SK-N-MC (cell line): ENCODE data around the gene CRACDL.
A peak's percentile ranks its signal among the peaks of the same experiment; 100 is the strongest.

Source experiments
- DNase-seq: peaks from one replicate; pipeline ENCODE4 v3.0.0-alpha.2; 2011; ENCODE audit warnings: low read depth, low spot score
- H3K27ac ChIP-seq: fragments of 200-600 bp; sonication (generic); 2 replicates; pipeline ENCODE4 v1.5.1; 2016; ENCODE audit warnings: mixed run types
- H3K36me3 ChIP-seq: fragments of 200-600 bp; sonication (generic); 2 replicates; pipeline ENCODE4 v1.6.1; 2017; ENCODE audit warnings: antibody characterized with exemption, low read length, mixed read lengths; ENCODE audit not compliant: insufficient read depth
- H3K4me3 ChIP-seq: fragments of 200-600 bp; sonication (generic); 2 replicates; pipeline ENCODE4 v1.5.1; 2016
- H3K9ac ChIP-seq: fragments of 200-600 bp; sonication (generic); 2 replicates; pipeline ENCODE4 v1.8.0; 2017; ENCODE audit warnings: mixed run types, mixed read lengths; ENCODE audit not compliant: insufficient read length
- H3K9me3 ChIP-seq: fragments of 200-600 bp; sonication (generic); 2 replicates; pipeline ENCODE4 v1.6.1; 2017; ENCODE audit warnings: low read depth, mild to moderate bottlenecking, antibody characterized with exemption, low read length, moderate library complexity, mixed read lengths
- EZH2 ChIP-seq: fragments of 200-600 bp; sonication (generic); IDR thresholded peaks from one replicate; pipeline ENCODE4 v1.6.1; 2017; ENCODE audit warnings: antibody characterized with exemption
- FOXP2 ChIP-seq: optimal IDR thresholded peaks from 2 replicates; pipeline ENCODE3; 2011; ENCODE audit warnings: mild to moderate bottlenecking, moderate library complexity; ENCODE audit not compliant: insufficient read depth; ENCODE audit errors: extremely low read length, control extremely low read depth
- POLR2AphosphoS5 ChIP-seq: IDR thresholded peaks from 2 replicates; pipeline ENCODE4 v1.6.1; 2012; ENCODE audit warnings: mild to moderate bottlenecking, low read depth, low read length, borderline replicate concordance

CRACDL gene

DNA sequence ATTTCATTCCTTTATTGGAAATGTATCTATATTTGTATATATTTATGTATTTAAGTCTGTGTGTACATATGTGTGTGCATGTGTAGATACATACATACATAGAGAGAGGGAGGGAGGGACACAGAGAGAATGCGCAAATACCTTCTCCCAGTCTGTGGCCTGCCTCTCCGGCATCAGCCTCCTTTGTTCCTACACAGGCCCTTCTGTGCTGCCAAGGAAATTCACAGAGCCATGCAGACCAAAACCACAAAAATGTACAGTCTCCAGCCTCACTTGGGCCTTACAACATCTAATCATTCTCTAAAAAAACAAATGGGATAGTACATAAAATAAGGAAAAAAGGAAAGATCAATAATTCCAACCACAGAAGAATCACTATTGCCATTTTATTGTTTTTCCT, 8.8 kb upstream of the CRACDL start:
- Histone ChIP-seq H3K4me3 (no peak overlapping the region), H3K9ac (no peak overlapping the region), H3K9me3 (no peaks in the 10 kb centered on the region), H3K27ac (no peak overlapping the region), H3K36me3 (no peaks in the 10 kb centered on the region)
- no peak for DNase-seq
- TF ChIP-seq POLR2AphosphoS5 (no peak), FOXP2 (no peak), EZH2 (no peak)

DNA sequence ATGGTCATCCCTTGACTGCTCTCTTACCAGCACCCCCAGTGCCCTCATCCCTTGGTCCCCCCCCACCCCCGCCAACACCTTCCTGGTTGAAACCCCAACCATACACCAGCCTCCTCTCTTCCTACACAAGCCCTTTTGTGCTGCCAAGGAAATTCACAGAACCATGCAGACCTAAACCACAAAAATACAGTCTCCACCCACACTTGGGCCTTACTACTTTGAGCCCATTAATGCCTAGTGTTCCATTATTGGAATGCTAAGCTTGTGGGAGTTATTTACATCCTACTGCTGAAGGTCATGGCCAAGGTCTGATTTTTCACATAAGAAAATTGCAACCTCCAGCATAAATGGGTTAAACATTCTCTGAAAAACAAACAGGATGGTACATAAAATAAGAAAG, 4.1 kb upstream of the CRACDL start:
- Histone ChIP-seq H3K27ac (no peak overlapping the region), H3K9me3 (no peaks in the 10 kb centered on the region), H3K9ac (no peak overlapping the region), H3K4me3 (no peak overlapping the region), H3K36me3 (no peaks in the 10 kb centered on the region)
- DNase-seq = no peak
- no peak for TF ChIP-seq POLR2AphosphoS5
- TF ChIP-seq EZH2 = no peak
- no peak for TF ChIP-seq FOXP2

DNA sequence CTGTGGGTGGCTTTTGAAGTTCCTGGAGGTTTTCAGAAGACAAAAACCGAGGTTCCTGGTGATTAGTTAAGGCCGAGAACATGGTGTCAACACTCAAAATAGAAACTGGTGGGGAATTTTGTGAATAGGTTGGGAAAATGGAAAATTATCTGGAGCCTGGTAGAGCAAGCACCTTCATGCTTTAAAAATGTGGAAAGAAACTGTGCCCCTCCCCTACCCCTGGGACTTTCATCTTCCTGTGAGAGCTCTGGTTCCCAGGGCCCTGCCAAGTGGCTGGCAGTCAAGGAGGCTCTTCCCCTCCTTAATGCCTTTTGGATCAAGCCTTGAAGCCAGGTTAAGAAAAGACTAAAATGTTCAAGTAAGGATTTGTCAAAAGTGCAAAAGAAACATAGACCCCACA, 1.9 kb upstream of the CRACDL start:
- TF ChIP-seq FOXP2 = no peak
- no peak for TF ChIP-seq EZH2
- TF ChIP-seq POLR2AphosphoS5 = no peak
- no peak for DNase-seq
- Histone ChIP-seq H3K9ac (no peak overlapping the region), H3K4me3 (no peak overlapping the region), H3K9me3 (no peaks in the 10 kb centered on the region), H3K36me3 (no peaks in the 10 kb centered on the region), H3K27ac (no peak overlapping the region)

DNA sequence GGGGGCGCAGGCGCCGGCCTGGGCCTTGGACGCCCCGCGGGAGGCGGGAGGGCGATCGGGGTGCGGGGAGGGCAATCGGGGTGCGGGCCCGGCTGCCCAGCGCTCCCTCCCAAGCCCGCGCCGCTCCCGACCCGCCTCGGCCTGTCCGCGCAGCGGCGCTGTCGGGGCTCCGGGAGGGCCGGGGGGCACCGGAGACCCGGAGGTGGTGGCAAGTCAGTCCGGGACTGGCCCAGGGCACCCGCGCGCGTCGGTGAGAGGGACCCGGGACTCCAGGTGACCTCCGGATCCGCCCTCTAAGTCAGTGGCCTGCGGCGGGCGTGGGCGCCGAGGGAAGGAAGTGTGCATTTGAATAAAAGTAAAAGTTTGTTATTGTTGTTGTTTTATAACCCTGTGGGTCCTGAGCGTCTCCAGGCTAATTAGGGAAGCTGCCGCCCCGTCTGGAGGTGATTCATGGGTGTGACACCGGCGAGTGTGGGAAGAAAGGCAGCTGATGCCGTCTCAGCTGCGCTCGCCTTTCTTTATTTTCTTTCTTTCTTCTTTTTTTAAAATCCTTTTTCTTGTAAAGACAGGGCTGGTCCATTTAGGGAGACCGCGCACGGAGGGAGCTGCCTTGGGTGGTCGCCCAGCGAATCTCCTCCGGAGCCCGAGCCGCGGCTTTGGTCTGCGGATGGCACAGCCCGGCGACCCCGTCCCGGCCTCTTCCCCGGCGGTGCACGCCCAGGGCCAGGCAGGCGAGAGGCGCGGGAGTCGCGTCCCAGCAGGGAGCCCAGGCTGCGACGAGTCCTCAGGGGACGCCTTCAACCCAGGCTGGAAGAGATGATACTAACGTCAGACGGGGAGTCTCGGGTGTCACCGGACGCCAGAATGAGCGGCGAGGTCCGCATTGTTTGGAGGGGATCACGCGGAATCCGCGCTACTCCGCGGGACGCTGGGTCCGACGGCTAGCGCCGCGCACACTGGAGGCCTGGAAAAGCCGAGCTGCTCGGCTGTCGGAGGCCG, 627 bp upstream of the CRACDL start:
- Histone ChIP-seq H3K27ac (no peak overlapping the region), H3K9me3 (no peaks in the 10 kb centered on the region), H3K9ac (no peak overlapping the region), H3K4me3 (peak overlapping the region; percentile 53), H3K36me3 (no peaks in the 10 kb centered on the region)
- TF ChIP-seq POLR2AphosphoS5 (no peak), FOXP2 (no peak), EZH2 (peak; percentile 86)
- DNase-seq = no peak

DNA sequence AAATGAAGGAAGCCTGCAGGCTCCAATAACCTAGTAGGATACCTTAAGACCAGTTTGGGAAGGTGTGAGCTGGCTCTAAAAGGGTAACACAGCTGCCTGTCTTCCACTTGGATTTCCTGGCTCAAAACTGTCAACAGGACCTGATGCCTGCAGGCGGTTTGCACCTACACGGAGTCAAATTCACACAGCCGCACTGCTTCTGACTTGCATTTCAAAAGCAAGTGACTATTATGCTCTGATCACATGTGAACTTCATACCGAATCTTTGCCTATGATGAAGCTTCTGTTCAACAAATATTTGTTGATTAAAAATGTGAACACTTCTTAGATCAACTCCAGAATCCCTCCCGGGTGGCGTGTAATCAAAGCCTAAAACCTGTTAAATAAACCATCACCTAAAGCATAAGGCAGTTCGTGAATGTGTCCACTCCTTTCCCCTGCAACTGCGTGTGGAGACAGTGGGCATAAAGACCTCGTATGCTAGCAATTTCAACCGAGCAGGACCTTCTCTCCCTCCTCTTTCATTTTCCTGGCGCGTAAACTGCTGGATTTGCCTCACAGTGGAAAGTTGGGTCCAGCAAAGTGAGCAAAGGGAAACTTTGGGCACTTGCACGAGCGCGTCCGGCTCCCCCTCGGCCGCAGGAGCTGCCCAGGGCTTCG, 784 bp downstream of the CRACDL start:
- H3K4me3 ChIP-seq = peak overlapping the region; percentile 54; the same call in 1 of the 2 replicates
- no peak overlapping the region for H3K9ac ChIP-seq
- TF ChIP-seq EZH2 = peak; percentile 95
- TF ChIP-seq FOXP2 = no peak

DNA sequence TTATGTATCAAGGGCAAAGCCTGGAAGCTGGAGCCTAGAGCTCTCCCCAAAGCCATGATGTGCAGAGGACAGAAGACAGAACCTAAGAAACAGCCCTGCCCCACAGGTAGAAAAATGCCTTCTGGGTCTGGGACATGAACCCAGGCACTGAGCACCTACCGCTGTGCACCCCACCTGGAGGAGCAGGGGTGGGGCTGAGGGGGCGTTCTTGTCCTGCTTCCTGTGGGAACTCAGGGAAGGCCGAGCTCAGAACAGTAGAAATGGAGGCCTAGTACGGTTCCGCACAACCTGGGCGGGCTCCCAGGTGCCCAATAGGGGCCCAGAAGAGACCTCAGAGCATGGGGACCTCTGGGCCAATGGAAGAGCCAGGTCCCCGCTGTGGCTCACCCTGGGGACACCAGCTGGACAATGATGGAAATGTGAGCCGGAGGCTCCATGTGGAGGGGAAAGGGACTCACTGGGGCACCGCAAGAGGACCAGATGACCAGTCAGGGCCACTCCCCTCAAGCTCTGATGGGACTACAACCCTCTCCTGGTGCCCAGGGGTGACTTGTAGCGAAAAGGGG, 3.2 kb downstream of the CRACDL start:
- Histone ChIP-seq H3K36me3 (no peaks in the 10 kb centered on the region), H3K9ac (no peak overlapping the region), H3K27ac (no peak overlapping the region), H3K4me3 (no peak overlapping the region), H3K9me3 (no peaks in the 10 kb centered on the region)
- TF ChIP-seq EZH2 (no peak), POLR2AphosphoS5 (no peak), FOXP2 (no peak)
- no peak for DNase-seq

More for the DNA sequence above, 784 bp downstream of the CRACDL start:
- Histone ChIP-seq H3K36me3 (no peaks in the 10 kb centered on the region), H3K9me3 (no peaks in the 10 kb centered on the region), H3K27ac (no peak overlapping the region)
- DNase-seq = no peak

DNA sequence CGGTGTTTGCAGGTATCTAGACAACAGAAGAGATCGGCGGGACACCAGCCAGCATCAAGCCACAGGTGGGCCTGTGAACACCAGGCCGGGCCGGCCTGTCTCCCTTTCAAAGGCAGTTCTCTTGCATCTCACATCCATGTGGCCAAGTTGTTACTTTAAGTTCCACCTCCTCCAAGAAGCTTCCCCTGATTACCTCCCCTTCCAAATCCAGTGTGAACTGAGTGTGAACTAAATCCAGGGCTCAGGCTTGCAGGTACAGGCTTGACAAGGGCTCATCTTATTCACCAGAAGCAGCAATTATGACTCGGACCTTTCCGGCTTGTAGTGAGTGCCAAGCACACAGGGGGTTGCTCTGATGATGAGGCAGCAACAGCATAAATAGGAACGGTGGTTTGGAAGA, 3.9 kb downstream of the CRACDL start:
- H3K36me3 ChIP-seq = no peaks in the 10 kb centered on the region
- H3K27ac ChIP-seq = no peak overlapping the region
- H3K9ac ChIP-seq = no peak overlapping the region
- no peak for DNase-seq
- TF ChIP-seq POLR2AphosphoS5 (no peak), FOXP2 (no peak), EZH2 (no peak)
- no peaks in the 10 kb centered on the region for H3K9me3 ChIP-seq
- no peak overlapping the region for H3K4me3 ChIP-seq

DNA sequence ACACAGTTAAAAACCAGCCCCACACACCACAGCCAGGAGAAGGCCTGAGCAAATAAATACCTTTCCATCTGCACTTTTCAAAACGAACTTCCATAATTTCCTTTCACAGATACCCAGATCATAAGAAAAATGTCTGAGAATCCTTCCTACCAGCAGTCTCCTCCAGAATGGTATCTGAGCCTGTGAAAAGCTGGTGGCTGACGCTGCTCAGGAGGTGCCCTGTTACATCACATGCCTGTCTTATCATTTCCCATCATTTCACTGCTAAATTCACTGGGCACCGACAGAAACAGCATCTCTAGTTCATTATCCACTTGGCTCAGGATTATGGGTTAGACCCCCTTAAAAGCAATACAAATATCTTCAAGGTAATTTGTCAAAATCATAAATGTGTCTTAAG, 4.4 kb downstream of the CRACDL start:
- Histone ChIP-seq H3K4me3 (no peak overlapping the region), H3K36me3 (no peaks in the 10 kb centered on the region), H3K9me3 (no peaks in the 10 kb centered on the region), H3K27ac (no peak overlapping the region), H3K9ac (no peak overlapping the region)
- DNase-seq = no peak
- no peak for TF ChIP-seq FOXP2
- no peak for TF ChIP-seq EZH2
- no peak for TF ChIP-seq POLR2AphosphoS5

DNA sequence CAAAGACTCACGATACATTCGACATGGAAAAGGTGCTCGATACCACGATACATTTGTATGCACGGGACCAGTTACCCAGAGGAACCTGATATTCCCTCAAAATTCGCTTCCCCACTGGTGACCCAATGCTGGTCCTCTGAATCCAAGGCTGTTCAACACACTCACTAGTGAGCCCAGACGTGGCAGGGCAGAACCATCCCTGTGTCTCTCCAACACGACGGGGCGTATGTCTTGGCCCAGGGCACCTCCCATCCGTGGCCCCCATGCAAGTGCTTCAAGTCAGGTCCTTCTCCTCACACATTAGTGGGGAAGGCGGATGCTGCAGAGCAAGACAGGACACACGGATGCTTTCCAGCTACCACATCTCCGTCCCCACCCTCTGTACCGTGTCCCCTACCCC, 6.1 kb downstream of the CRACDL start:
- H3K9ac ChIP-seq = no peak overlapping the region
- no peaks in the 10 kb centered on the region for H3K9me3 ChIP-seq
- H3K4me3 ChIP-seq = no peak overlapping the region
- H3K36me3 ChIP-seq = no peaks in the 10 kb centered on the region
- no peak overlapping the region for H3K27ac ChIP-seq
- DNase-seq = no peak
- TF ChIP-seq EZH2 = no peak
- TF ChIP-seq FOXP2 = no peak
- no peak for TF ChIP-seq POLR2AphosphoS5
